Endothelial cell of umbilical vein (primary cell): Measurements from ENCODE around the gene LEP.

Experiments used
- CTCF ChIP-seq, 2 donors: IDR thresholded peaks; 1 replicate in 1 of 2; 2 replicates in 1 of 2; pipeline ENCODE4 v1.5.1; 2011; ENCODE audit warnings: low read length in 2 of 2, mild to moderate bottlenecking in 2 of 2, moderate library complexity in 2 of 2, control low read depth in 1 of 2, inconsistent platforms in 1 of 2, low read depth in 1 of 2; ENCODE audit not compliant: insufficient read depth in 1 of 2; ENCODE audit errors: extremely low read depth in 1 of 2
- EZH2 ChIP-seq: IDR thresholded peaks from 2 replicates; pipeline ENCODE4 v1.6.1; 2012; ENCODE audit warnings: borderline replicate concordance, low read depth, mild to moderate bottlenecking, moderate library complexity, low read length, inconsistent platforms; ENCODE audit not compliant: severe bottlenecking
- MAX ChIP-seq: IDR thresholded peaks from 2 replicates; pipeline ENCODE4 v1.6.1; 2011; ENCODE audit not compliant: insufficient read depth, insufficient read length
- POLR2A ChIP-seq: IDR thresholded peaks from 2 replicates; pipeline ENCODE4 v1.6.1; 2012; ENCODE audit warnings: low read depth, mild to moderate bottlenecking, control low read depth, low read length
- POLR2AphosphoS5 ChIP-seq: IDR thresholded peaks from 2 replicates; pipeline ENCODE4 v1.6.1; 2012; ENCODE audit warnings: low read depth, mild to moderate bottlenecking, control low read depth, low read length, moderate library complexity; ENCODE audit not compliant: insufficient read depth

GRCh38 chr7:128205068-128205467 is 36.0 kb upstream of the LEP start:
- no peak for TF ChIP-seq CTCF (IDR thresholded peaks at IDR 0.05; ENCODE audit: extremely low read depth in 1 of 2, insufficient read depth in 1 of 2, low read depth in 1 of 2, low read length in 2 of 2)
- no peak for TF ChIP-seq POLR2A
- no peak for TF ChIP-seq POLR2AphosphoS5
- TF ChIP-seq EZH2 = no peak
- no peak for TF ChIP-seq MAX
